ENCODE results near the gene XPO4. TPM values are rescaled to one million over a fixed set of nuclear protein-coding genes. Genes with fewer than 3 reads are reported as not detected.

Gene XPO4
- total RNA-seq, 2 donors from 2014 or later = 9.1 to 9.6 TPM

- 50 to 61% methylated on average over 5 to 6 of the region's 6 CpGs for WGBS, 2 donors
- ATAC-seq (no peak), DNase-seq (no peak)
- intact Hi-C loops (cut with DNase I) = no loop called here
- Histone ChIP-seq H3K27me3 (no peaks in the 10 kb centered on the region), H3K36me3 (replicated peaks in 1 of 2; ENCODE audit: insufficient read depth in 1 of 2, low read depth in 2 of 2) (no peaks in the 10 kb centered on the region), H3K27ac (no peak overlapping the region), H3K4me3 (no peak overlapping the region), H3K4me1 (no peaks in the 10 kb centered on the region), H3K9me3 (no peaks in the 10 kb centered on the region)
- TF ChIP-seq CTCF (IDR thresholded peaks at IDR 0.05) = no peak
- no peak for TF ChIP-seq POLR2A (IDR thresholded peaks at IDR 0.05)
These were observed 6.4 kb upstream of the XPO4 start for GRCh38 chr13:20908714-20909497.

GRCh38 chr13:20904908-20905307, 2.4 kb upstream of the XPO4 start:
- intact Hi-C loops (cut with DNase I) = no loop called here
- ATAC-seq (no peak), DNase-seq (no peak)
- no peak overlapping the region for H3K4me3 ChIP-seq
- H3K27ac ChIP-seq = no peak overlapping the region
- no peaks in the 10 kb centered on the region for H3K36me3 ChIP-seq (replicated peaks in 1 of 2; ENCODE audit: insufficient read depth in 1 of 2, low read depth in 2 of 2)
- H3K27me3 ChIP-seq = no peaks in the 10 kb centered on the region
- TF ChIP-seq CTCF (IDR thresholded peaks at IDR 0.05) (no peak), POLR2A (IDR thresholded peaks at IDR 0.05) (no peak)
- H3K4me1 ChIP-seq = peaks cover 21% of the 10 kb centered on the region
- H3K9me3 ChIP-seq = no peaks in the 10 kb centered on the region

- no peak for DNase-seq
- H3K4me1 ChIP-seq = peaks cover 21% of the 10 kb centered on the region
- peak overlapping the region; percentile 14 to 43 for H3K4me3 ChIP-seq
- WGBS, 2 donors = 14 to 22% methylated on average over 14 of the region's 14 CpGs
- H3K27me3 ChIP-seq = no peaks in the 10 kb centered on the region
- intact Hi-C loops (cut with DNase I) = no loop called here
- no peaks in the 10 kb centered on the region for H3K36me3 ChIP-seq (replicated peaks in 1 of 2; ENCODE audit: insufficient read depth in 1 of 2, low read depth in 2 of 2)
- no peak for TF ChIP-seq CTCF (IDR thresholded peaks at IDR 0.05)
- no peak for TF ChIP-seq POLR2A (IDR thresholded peaks at IDR 0.05)
- H3K9me3 ChIP-seq = no peaks in the 10 kb centered on the region
- ATAC-seq = no peak
- H3K27ac ChIP-seq = peak overlapping the region; percentile 73 to 91 (median 82)
These were observed 574 bp upstream of the XPO4 start for GRCh38 chr13:20903164-20903475.

DNA sequence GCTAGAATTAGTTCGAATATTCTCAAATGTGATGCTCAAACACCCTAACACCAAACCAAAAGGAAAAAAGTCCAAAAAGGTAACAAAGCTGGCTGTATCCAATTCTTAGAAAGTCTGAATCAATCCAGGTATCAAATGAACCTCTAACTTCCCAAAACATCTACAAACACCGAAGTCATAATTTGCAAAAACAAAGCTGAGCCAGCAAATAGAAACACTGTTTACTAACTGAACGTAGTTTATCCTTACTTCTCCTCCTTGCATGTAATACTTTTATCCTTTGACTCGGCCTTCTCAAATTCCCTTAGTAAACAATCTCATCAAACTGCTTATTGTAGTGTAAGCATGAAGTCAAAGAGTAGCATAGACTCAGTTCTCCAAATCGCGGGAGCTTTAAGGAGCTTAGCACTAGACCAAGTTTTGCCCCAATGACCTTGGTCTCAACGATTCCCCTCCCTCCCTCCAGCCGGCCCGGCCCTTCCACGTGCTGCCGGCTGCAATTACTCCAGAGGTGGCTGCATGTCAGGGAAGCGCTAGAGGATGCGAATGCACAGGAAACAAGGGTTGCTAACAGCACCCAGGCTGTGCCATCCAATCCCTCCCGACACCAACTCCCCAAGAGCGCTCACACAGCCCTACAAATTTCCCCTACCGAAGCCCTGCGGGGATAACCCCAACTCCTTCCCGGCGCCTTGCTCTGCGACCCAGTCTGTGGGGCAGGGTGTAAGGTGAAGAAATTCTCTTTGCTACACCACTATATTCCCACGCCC, 693 bp downstream of the XPO4 start:
- Histone ChIP-seq H3K9me3 (no peaks in the 10 kb centered on the region), H3K27me3 (no peaks in the 10 kb centered on the region), H3K27ac (peak overlapping the region; percentile 73 to 91 (median 82)), H3K4me3 (peak overlapping the region; percentile 54 to 92), H3K36me3 (replicated peaks in 1 of 2; ENCODE audit: insufficient read depth in 1 of 2, low read depth in 2 of 2) (no peaks in the 10 kb centered on the region), H3K4me1 (peaks cover 21% of the 10 kb centered on the region)
- peak; percentile 38 for ATAC-seq
- 1 to 3% methylated on average over 14 to 21 of the region's 21 CpGs for WGBS, 2 donors
- intact Hi-C loops (cut with DNase I) = no loop called here
- DNase-seq = peak; percentile 29 to 41 (median 32)
- TF ChIP-seq POLR2A (IDR thresholded peaks at IDR 0.05) = no peak
- TF ChIP-seq CTCF (IDR thresholded peaks at IDR 0.05) = no peak

All from body of pancreas (tissue), 4 donors.